K562 (cell line): ENCODE data around the gene IRF2BP1. TPM values are rescaled to one million over a fixed set of nuclear protein-coding genes. Genes with fewer than 3 reads are reported as not detected.

ENCODE experiments used
- BRF1 ChIP-seq: IDR thresholded peaks from 3 replicates; pipeline ENCODE4 v1.6.1; 2011; ENCODE audit warnings: borderline replicate concordance, mild to moderate bottlenecking; ENCODE audit not compliant: insufficient read length; ENCODE audit errors: extremely low read depth
- GTF2F1 ChIP-seq: IDR thresholded peaks from 2 replicates; pipeline ENCODE4 v1.6.1; 2011; ENCODE audit warnings: low read depth, low read length, improper control_type of control experiment
- ILF3 ChIP-seq: fragments of 450-650 bp; IDR thresholded peaks from 2 replicates; pipeline ENCODE4 v1.6.1; 2018; ENCODE audit warnings: antibody characterized with exemption, mild to moderate bottlenecking, moderate library complexity, borderline replicate concordance
- ILK ChIP-seq: fragments of 450-650 bp; IDR thresholded peaks from 2 replicates; pipeline ENCODE4 v1.6.1; 2016; ENCODE audit warnings: missing genetic modification characterization, low read depth, mild to moderate bottlenecking, missing compliant biosample characterization, moderate library complexity, borderline replicate concordance
- ZEB2 ChIP-seq: fragments of 450-650 bp; IDR thresholded peaks from 2 replicates; pipeline ENCODE4 v1.6.1; 2016
- ZHX1 ChIP-seq: fragments of 150-350 bp; conservative IDR thresholded peaks from 2 replicates; pipeline ENCODE4 v1.6.1; 2014; ENCODE audit warnings: low read length
- ZNF184 ChIP-seq: sonication (generic); formaldehyde crosslinking; IDR thresholded peaks from 2 replicates; pipeline ENCODE4 v1.5.0; 2020; ENCODE audit warnings: missing genetic modification reagents
- ZNF384 ChIP-seq: IDR thresholded peaks from 2 replicates; pipeline ENCODE4 v1.6.1; 2012; ENCODE audit warnings: low read depth, low read length, improper control_type of control experiment
- ZNF512 ChIP-seq: IDR thresholded peaks from 2 replicates; pipeline ENCODE4 v1.6.1; 2016; ENCODE audit warnings: missing genetic modification characterization, missing compliant biosample characterization
- polyA plus RNA-seq, 8 experiments: library from polyadenylated mRNA; depleted of rRNA in 4 of 8; stranded (reverse) in 5 of 8; unstranded in 3 of 8; fragments of >200 nt; fragmentation: Nextera tagmentation in 2 of 8; fragmentation: Illumina TruSeq in 1 of 8; extraction: Ambion mirVana in 2 of 8; extraction: Trizol in 1 of 8; gene quantifications; 2 replicates each; pipeline versions ENCODE4 v1.2.1 to v1.2.3, GENCODE V29; 2011 to 2014; ENCODE audit warnings: inconsistent platforms in 1 of 8, missing spikeins in 1 of 8
- total RNA-seq, 7 experiments: library from RNA; depleted of rRNA in 6 of 7; stranded (reverse); fragments of >200 nt in 6 of 7; fragmentation: Illumina TruSeq in 2 of 7; extraction: Trizol in 2 of 7; gene quantifications; 2 replicates each; pipeline versions ENCODE4 v1.2.1 to v1.2.3, GENCODE V29; 2011 to 2021; ENCODE audit warnings: low replicate concordance in 1 of 7
- TF ChIP-seq, protein P1 (sequence below), 2 experiments: fragments of 450-650 bp; IDR thresholded peaks; 2 replicates each; pipeline ENCODE4 v1.6.1; 2016; ENCODE audit warnings: mild to moderate bottlenecking in 2 of 2, borderline replicate concordance in 1 of 2, low read depth in 1 of 2, moderate library complexity in 1 of 2

IRF2BP1 gene
- total and polyA plus RNA-seq, 9 of the 15 experiments (the other 6 are each of a cell fraction or from before 2014, with no cell fraction given): 0.61 to 35.9 (median 3.5) TPM

GRCh38 chr19:45879971-45880370 is 6.0 kb downstream of the IRF2BP1 start (continued):
- TF ChIP-seq ZNF512 (tag): no peak
- no peak for TF ChIP-seq ZEB2
- TF ChIP-seq GTF2F1: no peak
- TF ChIP-seq ILK (tag): no peak
- TF ChIP-seq, protein P1, sequence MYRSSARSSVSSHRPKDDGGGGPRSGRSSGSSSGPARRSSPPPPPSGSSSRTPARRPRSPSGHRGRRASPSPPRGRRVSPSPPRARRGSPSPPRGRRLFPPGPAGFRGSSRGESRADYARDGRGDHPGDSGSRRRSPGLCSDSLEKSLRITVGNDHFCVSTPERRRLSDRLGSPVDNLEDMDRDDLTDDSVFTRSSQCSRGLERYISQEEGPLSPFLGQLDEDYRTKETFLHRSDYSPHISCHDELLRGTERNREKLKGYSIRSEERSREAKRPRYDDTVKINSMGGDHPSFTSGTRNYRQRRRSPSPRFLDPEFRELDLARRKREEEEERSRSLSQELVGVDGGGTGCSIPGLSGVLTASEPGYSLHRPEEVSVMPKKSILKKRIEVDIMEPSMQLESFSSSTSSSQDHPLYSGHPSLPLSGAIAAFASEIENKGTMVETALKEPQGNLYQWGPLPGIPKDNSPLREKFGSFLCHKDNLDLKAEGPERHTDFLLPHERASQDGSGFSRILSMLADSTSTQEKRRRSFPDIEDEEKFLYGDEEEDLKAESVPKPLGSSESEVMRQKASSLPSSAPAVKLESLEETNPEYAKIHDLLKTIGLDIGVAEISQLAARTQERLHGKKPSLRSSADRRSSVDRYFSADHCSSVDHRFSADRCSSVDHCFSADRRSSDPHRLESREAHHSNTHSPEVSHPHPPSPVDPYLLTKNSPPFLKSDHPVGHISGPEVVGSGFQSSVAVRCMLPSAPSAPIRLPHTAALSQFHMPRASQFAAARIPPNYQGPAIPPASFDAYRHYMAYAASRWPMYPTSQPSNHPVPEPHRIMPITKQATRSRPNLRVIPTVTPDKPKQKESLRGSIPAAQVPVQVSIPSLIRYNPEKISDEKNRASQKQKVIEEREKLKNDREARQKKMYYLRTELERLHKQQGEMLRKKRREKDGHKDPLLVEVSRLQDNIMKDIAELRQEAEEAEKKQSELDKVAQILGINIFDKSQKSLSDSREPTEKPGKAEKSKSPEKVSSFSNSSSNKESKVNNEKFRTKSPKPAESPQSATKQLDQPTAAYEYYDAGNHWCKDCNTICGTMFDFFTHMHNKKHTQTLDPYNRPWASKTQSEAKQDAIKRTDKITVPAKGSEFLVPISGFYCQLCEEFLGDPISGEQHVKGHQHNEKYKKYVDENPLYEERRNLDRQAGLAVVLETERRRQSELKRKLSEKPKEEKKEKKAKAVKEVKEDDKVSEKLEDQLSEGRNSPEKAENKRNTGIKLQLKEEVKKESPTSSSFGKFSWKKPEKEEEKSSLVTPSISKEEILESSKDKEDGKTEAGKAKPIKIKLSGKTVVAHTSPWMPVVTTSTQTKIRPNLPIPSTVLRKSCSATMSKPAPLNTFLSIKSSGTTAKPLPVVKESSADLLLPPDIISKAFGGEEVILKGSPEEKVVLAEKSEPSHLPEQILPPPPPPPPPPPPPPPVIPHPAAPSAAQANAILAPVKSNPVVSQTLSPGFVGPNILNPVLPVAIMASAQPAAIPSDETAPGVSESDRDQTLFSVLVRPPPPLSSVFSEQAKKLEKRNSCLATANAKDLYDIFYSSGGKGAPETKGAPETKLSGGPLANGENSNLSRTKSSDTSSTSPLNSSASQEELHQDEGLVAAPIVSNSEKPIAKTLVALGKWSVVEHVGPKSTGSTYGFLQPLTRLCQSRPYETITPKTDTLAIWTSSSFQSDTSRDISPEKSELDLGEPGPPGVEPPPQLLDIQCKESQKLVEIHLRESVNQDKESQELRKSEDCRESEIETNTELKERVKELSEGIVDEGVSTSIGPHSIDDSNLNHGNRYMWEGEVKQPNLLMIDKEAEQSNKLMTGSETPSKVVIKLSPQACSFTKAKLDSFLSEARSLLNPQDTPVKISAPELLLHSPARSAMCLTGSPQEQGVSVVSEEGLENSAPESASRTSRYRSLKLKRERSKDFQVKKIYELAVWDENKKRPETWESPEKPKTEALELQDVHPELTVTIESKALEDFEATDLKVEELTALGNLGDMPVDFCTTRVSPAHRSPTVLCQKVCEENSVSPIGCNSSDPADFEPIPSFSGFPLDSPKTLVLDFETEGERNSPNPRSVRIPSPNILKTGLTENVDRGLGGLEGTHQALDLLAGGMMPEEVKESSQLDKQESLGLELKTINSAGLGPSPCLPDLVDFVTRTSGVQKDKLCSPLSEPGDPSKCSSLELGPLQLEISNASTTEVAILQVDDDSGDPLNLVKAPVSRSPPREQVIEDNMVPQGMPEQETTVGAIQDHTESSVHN (IDR thresholded peaks at IDR 0.05; ENCODE audit: borderline replicate concordance in 1 of 2, low read depth in 1 of 2): no peak
- no peak for TF ChIP-seq ZNF184
- TF ChIP-seq ZHX1: no peak
- no peak for TF ChIP-seq ILF3
- TF ChIP-seq BRF1: no peak
- TF ChIP-seq ZNF384: no peak
